Measurements from ENCODE around the gene APOC4.

GRCh38 chr19:44947041-44947581, 5.1 kb downstream of the APOC4 start:
- no peak for TF ChIP-seq EZH2 (IDR thresholded peaks at IDR 0.05; ENCODE audit: borderline replicate concordance, insufficient read depth, low read depth, low read length, poor library complexity, severe bottlenecking)
- TF ChIP-seq, protein P1, sequence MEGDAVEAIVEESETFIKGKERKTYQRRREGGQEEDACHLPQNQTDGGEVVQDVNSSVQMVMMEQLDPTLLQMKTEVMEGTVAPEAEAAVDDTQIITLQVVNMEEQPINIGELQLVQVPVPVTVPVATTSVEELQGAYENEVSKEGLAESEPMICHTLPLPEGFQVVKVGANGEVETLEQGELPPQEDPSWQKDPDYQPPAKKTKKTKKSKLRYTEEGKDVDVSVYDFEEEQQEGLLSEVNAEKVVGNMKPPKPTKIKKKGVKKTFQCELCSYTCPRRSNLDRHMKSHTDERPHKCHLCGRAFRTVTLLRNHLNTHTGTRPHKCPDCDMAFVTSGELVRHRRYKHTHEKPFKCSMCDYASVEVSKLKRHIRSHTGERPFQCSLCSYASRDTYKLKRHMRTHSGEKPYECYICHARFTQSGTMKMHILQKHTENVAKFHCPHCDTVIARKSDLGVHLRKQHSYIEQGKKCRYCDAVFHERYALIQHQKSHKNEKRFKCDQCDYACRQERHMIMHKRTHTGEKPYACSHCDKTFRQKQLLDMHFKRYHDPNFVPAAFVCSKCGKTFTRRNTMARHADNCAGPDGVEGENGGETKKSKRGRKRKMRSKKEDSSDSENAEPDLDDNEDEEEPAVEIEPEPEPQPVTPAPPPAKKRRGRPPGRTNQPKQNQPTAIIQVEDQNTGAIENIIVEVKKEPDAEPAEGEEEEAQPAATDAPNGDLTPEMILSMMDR (IDR thresholded peaks at IDR 0.05) = no peak

All from B cell (primary cell).